SU-DHL-6 (cell line): ENCODE data around the gene POLH.

ENCODE experiments used
- H2AFZ ChIP-seq: fragments of 200-600 bp; sonication (generic); 2 replicates; pipeline ENCODE4 v1.6.1; 2014; ENCODE audit warnings: low read depth, mild to moderate bottlenecking, moderate library complexity, mixed read lengths, antibody characterized with exemption, low read length; ENCODE audit not compliant: severe bottlenecking
- H3F3A ChIP-seq: fragments of 200-600 bp; shearing (Covaris generic); 2 replicates; pipeline ENCODE4 v1.6.0; 2016; ENCODE audit warnings: antibody characterized with exemption, mild to moderate bottlenecking; ENCODE audit not compliant: insufficient read depth
- H3K27ac ChIP-seq: fragments of 200-600 bp; sonication (generic); 2 replicates; pipeline ENCODE4 v1.5.1; 2016; ENCODE audit warnings: low read depth, mild to moderate bottlenecking, low read length, moderate library complexity, mixed read lengths
- H3K27me3 ChIP-seq: fragments of 200-600 bp; sonication (generic), shearing (Covaris generic); 2 replicates; pipeline ENCODE4 v1.6.0; 2014; ENCODE audit warnings: mild to moderate bottlenecking, low read length
- H3K36me3 ChIP-seq: fragments of 200-600 bp; sonication (generic); 2 replicates; pipeline ENCODE4 v1.6.1; 2014; ENCODE audit warnings: mild to moderate bottlenecking, low read length, mixed read lengths
- H3K4me2 ChIP-seq: fragments of 300-600, 200-600 bp; shearing (Covaris generic), sonication (generic); 2 replicates; pipeline ENCODE4 v1.6.0; 2014; ENCODE audit warnings: low read length, low read depth, mild to moderate bottlenecking; ENCODE audit not compliant: poor library complexity, severe bottlenecking
- H3K4me3 ChIP-seq: fragments of 200-600 bp; sonication (generic); 2 replicates; pipeline ENCODE4 v1.5.1; 2014; ENCODE audit warnings: antibody characterized with exemption, low read length, mild to moderate bottlenecking, mixed read lengths; ENCODE audit not compliant: insufficient read depth, poor library complexity, severe bottlenecking
- H3K79me2 ChIP-seq: fragments of 200-600 bp; sonication (generic); 2 replicates; pipeline ENCODE4 v1.6.1; 2014; ENCODE audit warnings: mild to moderate bottlenecking, low read length, moderate library complexity; ENCODE audit not compliant: insufficient read depth
- H3K9ac ChIP-seq: fragments of 200-600 bp; sonication (generic); 2 replicates; pipeline ENCODE4 v1.7.0; 2014; ENCODE audit warnings: mild to moderate bottlenecking, low read length
- H3K9me2 ChIP-seq: fragments of 200-600 bp; sonication (generic); replicated peaks from 2 replicates; pipeline ENCODE4 v1.6.1; 2014; ENCODE audit warnings: low read length; ENCODE audit not compliant: insufficient read depth
- H3K9me3 ChIP-seq: fragments of 200-600 bp; sonication (generic); 2 replicates; pipeline ENCODE4 v1.6.1; 2014; ENCODE audit warnings: low read length, mixed read lengths; ENCODE audit not compliant: insufficient read depth
- H4K20me1 ChIP-seq: fragments of 200-600 bp; sonication (generic); 2 replicates; pipeline ENCODE4 v1.6.1; 2014; ENCODE audit warnings: low read depth, mild to moderate bottlenecking, antibody characterized with exemption, low read length, moderate library complexity, mixed read lengths
- EZH2phosphoT487 ChIP-seq: fragments of 200-600 bp; sonication (generic), shearing (Covaris generic); conservative IDR thresholded peaks from 2 replicates; pipeline ENCODE4 v1.6.1; 2018; ENCODE audit warnings: mild to moderate bottlenecking, antibody characterized with exemption, low read length, moderate library complexity, mixed read lengths
- TF ChIP-seq, protein P1 (sequence below): fragments of 200-600 bp; sonication (generic); IDR thresholded peaks from one replicate; pipeline ENCODE4 v1.5.1; 2017; ENCODE audit warnings: antibody characterized with exemption, mild to moderate bottlenecking, low read length, moderate library complexity; ENCODE audit not compliant: insufficient read depth, poor library complexity, severe bottlenecking

Gene POLH

DNA sequence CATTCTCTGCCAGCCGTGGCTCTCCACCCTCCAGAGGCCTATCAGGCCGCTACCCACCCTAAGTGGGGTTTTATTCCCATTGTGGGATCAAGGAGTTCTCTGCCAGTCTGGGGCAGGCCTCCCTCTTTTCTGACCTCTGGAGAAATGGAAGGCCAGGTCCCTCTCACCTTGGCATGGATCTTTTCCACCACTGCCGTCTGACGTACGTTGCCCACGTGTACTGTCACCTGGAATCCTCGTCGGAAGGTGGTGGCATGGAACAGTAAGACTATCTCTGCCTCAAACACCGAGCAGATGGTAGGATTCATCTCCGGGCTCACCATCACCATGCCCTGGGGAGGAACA, 45.8 kb downstream of the POLH start:
- H3K4me2 ChIP-seq: no peak overlapping the region
- no peak for TF ChIP-seq EZH2phosphoT487
- TF ChIP-seq, protein P1, sequence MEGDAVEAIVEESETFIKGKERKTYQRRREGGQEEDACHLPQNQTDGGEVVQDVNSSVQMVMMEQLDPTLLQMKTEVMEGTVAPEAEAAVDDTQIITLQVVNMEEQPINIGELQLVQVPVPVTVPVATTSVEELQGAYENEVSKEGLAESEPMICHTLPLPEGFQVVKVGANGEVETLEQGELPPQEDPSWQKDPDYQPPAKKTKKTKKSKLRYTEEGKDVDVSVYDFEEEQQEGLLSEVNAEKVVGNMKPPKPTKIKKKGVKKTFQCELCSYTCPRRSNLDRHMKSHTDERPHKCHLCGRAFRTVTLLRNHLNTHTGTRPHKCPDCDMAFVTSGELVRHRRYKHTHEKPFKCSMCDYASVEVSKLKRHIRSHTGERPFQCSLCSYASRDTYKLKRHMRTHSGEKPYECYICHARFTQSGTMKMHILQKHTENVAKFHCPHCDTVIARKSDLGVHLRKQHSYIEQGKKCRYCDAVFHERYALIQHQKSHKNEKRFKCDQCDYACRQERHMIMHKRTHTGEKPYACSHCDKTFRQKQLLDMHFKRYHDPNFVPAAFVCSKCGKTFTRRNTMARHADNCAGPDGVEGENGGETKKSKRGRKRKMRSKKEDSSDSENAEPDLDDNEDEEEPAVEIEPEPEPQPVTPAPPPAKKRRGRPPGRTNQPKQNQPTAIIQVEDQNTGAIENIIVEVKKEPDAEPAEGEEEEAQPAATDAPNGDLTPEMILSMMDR: no peak
- peaks cover 1% of the 10 kb centered on the region; the same call in 1 of the 2 replicates for H3K79me2 ChIP-seq
- H3K27ac ChIP-seq: no peak overlapping the region
- no peaks in the 10 kb centered on the region for H4K20me1 ChIP-seq
- H3F3A ChIP-seq: peaks cover 34% of the 10 kb centered on the region
- no peak overlapping the region for H3K4me3 ChIP-seq
- 0 out of 2 replicates have a peak, but pooled peaks cover 6% of the 10 kb centered on the region for H3K36me3 ChIP-seq
- no peak overlapping the region for H3K9ac ChIP-seq
- H2AFZ ChIP-seq: no peak overlapping the region
- no peaks in the 10 kb centered on the region for H3K27me3 ChIP-seq
- no peaks in the 10 kb centered on the region for H3K9me2 ChIP-seq
- H3K9me3 ChIP-seq: no peaks in the 10 kb centered on the region

DNA sequence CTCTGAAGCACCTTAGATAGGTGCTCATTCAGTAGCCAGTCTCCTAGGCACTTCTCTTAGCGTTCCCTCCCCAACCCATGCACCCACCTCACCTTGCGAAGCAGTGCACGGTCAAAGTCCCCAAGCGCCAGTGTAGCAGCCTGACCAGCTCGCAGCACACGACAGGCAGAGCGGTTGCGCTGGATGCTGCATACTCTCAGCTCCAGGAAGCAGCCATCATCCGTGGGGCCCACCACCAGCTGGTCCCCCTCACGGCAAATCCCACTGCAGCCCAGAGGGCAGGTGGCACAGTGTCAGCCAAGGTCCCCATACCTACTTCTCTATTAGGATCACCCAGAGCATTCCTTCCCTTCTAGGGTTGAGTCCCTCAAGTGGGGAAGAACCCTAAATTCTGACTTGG, 46.6 kb downstream of the POLH start:
- no peak overlapping the region for H3K4me3 ChIP-seq
- no peaks in the 10 kb centered on the region for H4K20me1 ChIP-seq
- no peak overlapping the region for H3K27ac ChIP-seq
- H3K9ac ChIP-seq: no peak overlapping the region
- no peak overlapping the region for H2AFZ ChIP-seq
- H3K9me2 ChIP-seq: no peaks in the 10 kb centered on the region
- H3K27me3 ChIP-seq: no peaks in the 10 kb centered on the region
- no peak overlapping the region for H3K4me2 ChIP-seq
- H3K36me3 ChIP-seq: 0 out of 2 replicates have a peak, but pooled peaks cover 6% of the 10 kb centered on the region
- H3K9me3 ChIP-seq: no peaks in the 10 kb centered on the region
- no peak for TF ChIP-seq EZH2phosphoT487
- TF ChIP-seq, protein P1: no peak
- peaks cover 27% of the 10 kb centered on the region for H3F3A ChIP-seq
- H3K79me2 ChIP-seq: peaks cover 9% of the 10 kb centered on the region

DNA sequence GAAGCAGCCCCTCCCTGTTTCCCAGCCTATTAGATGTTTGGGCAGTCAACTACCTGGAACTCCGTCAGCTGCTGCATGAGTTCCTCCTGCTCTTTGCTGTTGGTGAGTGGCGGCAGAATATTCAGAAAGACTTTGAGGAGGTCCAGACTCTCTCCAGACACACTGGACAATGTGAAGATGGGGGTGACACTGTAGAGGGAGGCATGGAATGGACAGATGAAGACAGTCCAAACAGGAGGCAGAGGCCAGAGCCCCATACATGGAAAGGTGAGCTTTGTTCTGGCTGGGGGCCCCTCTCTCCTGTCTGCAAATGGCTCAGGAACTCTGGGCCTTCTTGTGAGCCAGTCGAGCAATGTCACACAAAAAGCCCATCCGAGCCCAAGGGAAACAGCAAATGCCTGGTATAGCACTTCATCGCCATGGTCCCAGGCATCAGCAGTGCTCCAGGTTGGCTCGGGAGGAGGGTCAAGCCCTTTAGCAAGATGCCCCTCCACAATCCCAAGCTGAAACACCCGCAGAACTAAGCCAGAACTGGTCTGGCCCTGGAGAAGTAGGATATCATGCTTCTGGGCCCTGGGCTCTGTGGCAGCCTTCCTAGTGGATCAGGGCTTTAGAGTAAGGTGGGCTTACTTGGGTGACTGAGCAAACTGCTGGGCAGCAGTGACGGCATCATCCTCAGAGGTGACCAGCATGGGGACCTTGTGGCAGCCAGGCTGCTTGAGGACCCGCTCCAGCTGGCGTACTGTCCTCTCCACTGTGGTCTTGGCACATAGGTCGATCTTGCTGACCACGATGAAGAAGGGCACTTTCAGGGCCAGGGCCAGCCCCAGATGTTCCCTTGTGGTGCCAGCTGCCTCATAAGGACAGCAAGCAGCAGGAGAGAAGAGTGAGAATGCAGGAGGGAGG, 48.1 kb downstream of the POLH start:
- no peaks in the 10 kb centered on the region for H3K27me3 ChIP-seq
- H3K9ac ChIP-seq: no peak overlapping the region
- no peaks in the 10 kb centered on the region for H3K9me3 ChIP-seq
- TF ChIP-seq, protein P1: no peak
- TF ChIP-seq EZH2phosphoT487: no peak
- H2AFZ ChIP-seq: no peak overlapping the region
- H3K36me3 ChIP-seq: 0 out of 2 replicates have a peak, but pooled peaks cover 6% of the 10 kb centered on the region
- H3K27ac ChIP-seq: no peak overlapping the region
- no peak overlapping the region for H3K4me3 ChIP-seq
- peaks cover 20% of the 10 kb centered on the region for H3K79me2 ChIP-seq
- H4K20me1 ChIP-seq: no peaks in the 10 kb centered on the region
- H3F3A ChIP-seq: peaks cover 19% of the 10 kb centered on the region
- no peak overlapping the region for H3K4me2 ChIP-seq
- H3K9me2 ChIP-seq: no peaks in the 10 kb centered on the region
